Gastrocnemius medialis (tissue), 4 donors: ENCODE measurements around the gene XIRP1. TPM values are rescaled to one million over a fixed set of nuclear protein-coding genes. Genes with fewer than 3 reads are reported as not detected.

Experiments used
- ATAC-seq, 2 donors: fragments of 150-250 bp; one replicate each; pipeline ENCODE4 v1.9.1; 2016
- DNase-seq, 2 donors: peaks; one replicate each; pipeline ENCODE4 v3.0.0-alpha.2; 2019
- H3K27ac ChIP-seq, 4 donors: fragments of 200-600 bp; sonication (generic); 1 replicate in 1 of 4; 2 replicates in 3 of 4; pipeline ENCODE4 v1.5.1; 2016 to 2018; ENCODE audit warnings: mild to moderate bottlenecking in 2 of 4, moderate library complexity in 1 of 4
- H3K27me3 ChIP-seq, 3 donors: fragments of 200-600 bp; sonication (generic) in 2 of 3; 1 replicate in 1 of 3; 2 replicates in 2 of 3; pipeline versions ENCODE4 v1.5.1 to v1.6.0; 2016 to 2019; ENCODE audit warnings: mild to moderate bottlenecking in 1 of 3, moderate library complexity in 1 of 3
- H3K36me3 ChIP-seq, 2 donors: fragments of 200-600 bp; sonication (generic) in 1 of 2; one replicate each; pipeline ENCODE4 v1.5.1; 2017 to 2018
- H3K4me1 ChIP-seq, 2 donors: fragments of 200-600 bp; sonication (generic) in 1 of 2; one replicate each; pipeline ENCODE4 v1.5.1; 2016 to 2017; ENCODE audit warnings: mild to moderate bottlenecking in 2 of 2
- H3K4me3 ChIP-seq, 4 donors: fragments of 200-600 bp; sonication (generic) in 3 of 4; 1 replicate in 1 of 4; 2 replicates in 3 of 4; pipeline ENCODE4 v1.5.1; 2016 to 2019; ENCODE audit warnings: mild to moderate bottlenecking in 2 of 4
- H3K9me3 ChIP-seq, 3 donors: fragments of 200-600 bp; sonication (generic) in 2 of 3; 1 replicate in 1 of 3; 2 replicates in 2 of 3; pipeline ENCODE4 v1.5.1; 2016 to 2019
- CTCF ChIP-seq, 5 experiments: fragments of 450-650 bp in 3 of 5; fragments of 200-600 bp in 2 of 5; sonication (generic) in 2 of 5; IDR thresholded peaks in 4 of 5; conservative IDR thresholded peaks in 1 of 5; 1 replicate in 4 of 5; 2 replicates in 1 of 5; pipeline ENCODE4 v1.5.1; 2016 to 2019; ENCODE audit warnings: antibody characterized with exemption in 5 of 5, mild to moderate bottlenecking in 3 of 5, moderate library complexity in 3 of 5
- POLR2A ChIP-seq, 2 donors: fragments of 450-650 bp; IDR thresholded peaks; one replicate each; pipeline ENCODE4 v1.6.1; 2017; ENCODE audit warnings: antibody characterized with exemption in 2 of 2, mild to moderate bottlenecking in 2 of 2, moderate library complexity in 2 of 2
- in situ Hi-C, 4 donors: fragments of 200-750 bp; cut with MboI; loops; one replicate each; pipeline versions ENCODE4 v1.15.0 to v1.8.0; 2017; ENCODE audit warnings: low sequenced_read_pairs in 4 of 4
- intact Hi-C: fragments of 100-400 bp; cut with DNase I; formaldehyde crosslinking; loops from one replicate; pipeline ENCODE4 v1.15.1; 2023; ENCODE audit warnings: low total_unique reads
- total RNA-seq, 4 donors: library from RNA; depleted of rRNA; stranded (reverse); fragments of >200 nt; gene quantifications; one replicate each; pipeline versions ENCODE4 v1.1.0 to v1.2.3, GENCODE V29; 2016

The XIRP1 gene
- total RNA-seq, 4 donors from 2014 or later, result 52.4 to 329 (median 128) TPM

- H3K27ac ChIP-seq, result peak overlapping the region; percentile 91 to 100 (median 98)
- no peaks in the 10 kb centered on the region for H3K27me3 ChIP-seq
- intact Hi-C loops (loop anchor here (1.0 to 5.0 kb wide), 4 partner anchors 63 to 728 kb away; partner anchors contain the start of genes GORASP1 and TTC21A), in situ Hi-C loops (loop anchor here in 3 of 4 donors (5.0 to 25.0 kb wide), 3 partner anchors 95 to 1272 kb away; partner anchors contain the start of genes CX3CR1 (in 1 of the 3) and RPL14 (in 1 of the 3))
- H3K36me3 ChIP-seq, result peaks cover 0 to 28% of the 10 kb centered on the region in 2 donors
- ATAC-seq, result peak; percentile 52 to 53
- H3K4me3 ChIP-seq, result peak overlapping the region in 2 of 4 donors; percentile 48 to 71
- H3K9me3 ChIP-seq, result no peaks in the 10 kb centered on the region
- TF ChIP-seq CTCF (IDR thresholded peaks at IDR 0.05 in 4 of 5, conservative IDR thresholded peaks at IDR 0.05 in 1 of 5), result peak; percentile 63 to 84 (median 82)
- TF ChIP-seq POLR2A (IDR thresholded peaks at IDR 0.05), result peak; percentile 20 to 41
- peaks cover 53 to 74% of the 10 kb centered on the region in 2 donors for H3K4me1 ChIP-seq
- DNase-seq, result peak; percentile 76 to 87
Measured at GRCh38 chr3:39189959-39190269, 2.5 kb downstream of the XIRP1 start.

GRCh38 chr3:39189150-39189958 is 3.0 kb downstream of the XIRP1 start:
- H3K4me3 ChIP-seq, result peak overlapping the region in 1 of 4 donors; percentile 71
- peaks cover 0 to 33% of the 10 kb centered on the region in 2 donors for H3K36me3 ChIP-seq
- in situ Hi-C loops, result loop anchor here in 1 of 4 donors (25.0 kb wide), 1 partner anchor 1273 kb away; the partner anchor contains the start of gene RPL14
- peaks cover 57 to 79% of the 10 kb centered on the region in 2 donors for H3K4me1 ChIP-seq
- peak overlapping the region; percentile 91 to 100 (median 98) for H3K27ac ChIP-seq
- no peaks in the 10 kb centered on the region for H3K9me3 ChIP-seq
- intact Hi-C loops, result loop anchor here (1.0 to 2.0 kb wide), 2 partner anchors 63 to 99 kb away; no protein-coding TSS in a partner anchor
- DNase-seq, result no peak
- TF ChIP-seq CTCF (IDR thresholded peaks at IDR 0.05 in 4 of 5, conservative IDR thresholded peaks at IDR 0.05 in 1 of 5) (no peak), POLR2A (IDR thresholded peaks at IDR 0.05) (no peak)
- no peak for ATAC-seq
- no peaks in the 10 kb centered on the region for H3K27me3 ChIP-seq

- no peaks in the 10 kb centered on the region for H3K9me3 ChIP-seq
- H3K4me3 ChIP-seq, result peak overlapping the region in 1 of 4 donors; percentile 71
- peak; percentile 63 to 87 for DNase-seq
- TF ChIP-seq POLR2A (IDR thresholded peaks at IDR 0.05), result peak in 1 of 2 donors; percentile 18
- no peak for TF ChIP-seq CTCF (IDR thresholded peaks at IDR 0.05 in 4 of 5, conservative IDR thresholded peaks at IDR 0.05 in 1 of 5)
- ATAC-seq, result peak in 1 of 2 donors; percentile 3
- H3K36me3 ChIP-seq, result peaks cover 0 to 36% of the 10 kb centered on the region in 2 donors
- peak overlapping the region; percentile 91 to 100 (median 98) for H3K27ac ChIP-seq
- in situ Hi-C loops (loop anchor here in 1 of 4 donors (25.0 kb wide), 1 partner anchor 1274 kb away; the partner anchor contains the start of gene RPL14), intact Hi-C loops (loop anchor here (1.0 to 2.0 kb wide), 2 partner anchors 62 to 100 kb away; no protein-coding TSS in a partner anchor)
- H3K4me1 ChIP-seq, result peaks cover 66 to 88% of the 10 kb centered on the region in 2 donors
- no peaks in the 10 kb centered on the region for H3K27me3 ChIP-seq
Measured at GRCh38 chr3:39188271-39189149, 3.9 kb downstream of the XIRP1 start.

- intact Hi-C loops (loop anchor here (2.0 kb wide), 1 partner anchor 61 kb away; no protein-coding TSS in a partner anchor), in situ Hi-C loops (loop anchor here in 1 of 4 donors (25.0 kb wide), 1 partner anchor 1275 kb away; the partner anchor contains the start of gene RPL14)
- TF ChIP-seq CTCF (IDR thresholded peaks at IDR 0.05 in 4 of 5, conservative IDR thresholded peaks at IDR 0.05 in 1 of 5) (no peak), POLR2A (IDR thresholded peaks at IDR 0.05) (no peak)
- Histone ChIP-seq H3K27ac (peak overlapping the region; percentile 91 to 100 (median 98)), H3K4me1 (peaks cover 67 to 86% of the 10 kb centered on the region in 2 donors), H3K36me3 (peaks cover 0 to 41% of the 10 kb centered on the region in 2 donors), H3K27me3 (no peaks in the 10 kb centered on the region), H3K9me3 (no peaks in the 10 kb centered on the region), H3K4me3 (no peak overlapping the region)
- ATAC-seq (no peak), DNase-seq (no peak)
Measured at GRCh38 chr3:39187372-39188155, 4.8 kb downstream of the XIRP1 start.
